Astrocyte (in vitro differentiated cells and primary cell): ENCODE measurements around the gene NOS1.

Experiments used
- CTCF ChIP-seq: IDR thresholded peaks from 2 replicates; pipeline ENCODE4 v1.5.1; 2011; ENCODE audit warnings: low read depth, mild to moderate bottlenecking, inconsistent platforms, low read length, moderate library complexity; ENCODE audit not compliant: insufficient read depth
- EZH2 ChIP-seq: IDR thresholded peaks from 2 replicates; pipeline ENCODE4 v1.6.1; 2012; ENCODE audit warnings: mild to moderate bottlenecking, low read length, inconsistent platforms; ENCODE audit not compliant: insufficient read depth

DNA sequence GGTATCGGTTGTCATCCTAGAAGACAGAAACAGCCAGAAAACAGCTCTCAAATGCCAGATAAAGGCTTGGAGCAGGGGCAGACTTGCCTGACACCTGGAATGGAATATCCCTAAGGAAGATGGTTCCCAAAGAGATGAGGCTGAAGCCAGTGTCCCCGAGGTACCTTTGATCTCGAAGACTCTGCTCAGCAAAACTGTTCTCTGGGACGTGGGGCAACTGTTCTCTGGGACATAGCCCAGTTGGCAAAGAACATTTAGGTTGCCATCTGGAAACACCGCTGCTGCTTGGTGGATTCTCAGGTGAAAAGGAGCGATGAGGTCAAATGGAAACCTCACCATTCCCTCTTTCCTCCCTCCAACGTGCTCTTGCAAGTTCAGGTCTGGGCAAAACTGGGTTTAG lies 143.3 kb downstream of the NOS1 start:
- TF ChIP-seq CTCF (no peak), EZH2 (no peak)
